Skin epidermis (tissue), 12 donors: ENCODE results near the gene PEX13.

ENCODE experiments used
- H3K27ac ChIP-seq, 21 experiments: fragments of 200-600 bp; sonication (generic) in 11 of 21; one replicate each; pipeline ENCODE4 v1.5.0; 2020; ENCODE audit warnings: mild to moderate bottlenecking in 3 of 21, inconsistent platforms in 2 of 21, moderate library complexity in 2 of 21
- H3K4me3 ChIP-seq, 7 experiments: fragments of 200-600 bp; sonication (generic) in 2 of 7; one replicate each; pipeline ENCODE4 v1.5.0; 2020; ENCODE audit warnings: inconsistent platforms in 2 of 7, mild to moderate bottlenecking in 2 of 7, moderate library complexity in 1 of 7

Gene PEX13

GRCh38 chr2:61055557-61055956, 38.0 kb downstream of the PEX13 start:
- no peak overlapping the region for H3K4me3 ChIP-seq
- no peak overlapping the region for H3K27ac ChIP-seq

GRCh38 chr2:61057562-61057961, 40.0 kb downstream of the PEX13 start:
- Histone ChIP-seq H3K4me3 (no peak overlapping the region), H3K27ac (no peak overlapping the region)

- Histone ChIP-seq H3K27ac (no peak overlapping the region), H3K4me3 (no peak overlapping the region)
Measured at GRCh38 chr2:61059382-61059781, 41.9 kb downstream of the PEX13 start.

GRCh38 chr2:61065714-61066709, 48.5 kb downstream of the PEX13 start, which contains the start of gene SANBR:
Gene SANBR (plus strand): TSS chr2:61065871. CDS start chr2:61070351, 4,480 bp downstream.
- Histone ChIP-seq H3K4me3 (peak within 1 kb of the TSS; percentile 65 to 99 (median 86)), H3K27ac (peak within 1 kb of the TSS; percentile 53 to 89 (median 78))

GRCh38 chr2:61074100-61074499, 56.6 kb downstream of the PEX13 start:
- Histone ChIP-seq H3K27ac (no peak overlapping the region), H3K4me3 (no peak overlapping the region)

- Histone ChIP-seq H3K27ac (no peak overlapping the region), H3K4me3 (no peak overlapping the region)
Measured at GRCh38 chr2:61085883-61086282, 68.4 kb downstream of the PEX13 start.

GRCh38 chr2:61089797-61090196, 72.3 kb downstream of the PEX13 start:
- Histone ChIP-seq H3K27ac (no peak overlapping the region), H3K4me3 (no peak overlapping the region)

- Histone ChIP-seq H3K27ac (no peak overlapping the region), H3K4me3 (no peak overlapping the region)
Measured at GRCh38 chr2:61090386-61090921, 72.9 kb downstream of the PEX13 start.

GRCh38 chr2:61091485-61091884, 74.0 kb downstream of the PEX13 start:
- no peak overlapping the region for H3K27ac ChIP-seq

GRCh38 chr2:61096438-61096837, 78.9 kb downstream of the PEX13 start:
- no peak overlapping the region for H3K4me3 ChIP-seq
- H3K27ac ChIP-seq: no peak overlapping the region

More at GRCh38 chr2:61091485-61091884, 74.0 kb downstream of the PEX13 start:
- no peak overlapping the region for H3K4me3 ChIP-seq

- Histone ChIP-seq H3K4me3 (no peak overlapping the region), H3K27ac (no peak overlapping the region)
Measured at GRCh38 chr2:61100801-61101200, 83.3 kb downstream of the PEX13 start.
